K562 (cell line): Measurements from ENCODE around the gene PLXNB2. TPM values are rescaled to one million over a fixed set of nuclear protein-coding genes. Genes with fewer than 3 reads are reported as not detected.

Experiments used
- CCAR2 ChIP-seq: fragments of 200-400 bp; formaldehyde crosslinking; IDR thresholded peaks from 2 replicates; pipeline ENCODE4 v1.6.1; 2017; ENCODE audit warnings: mild to moderate bottlenecking, low read depth, low read length
- CEBPZ ChIP-seq: fragments of 150-350 bp; IDR thresholded peaks from 2 replicates; pipeline ENCODE4 v1.6.1; 2014; ENCODE audit warnings: low read depth, mild to moderate bottlenecking, low read length, borderline replicate concordance
- CTBP1 ChIP-seq: fragments of 450-650 bp; IDR thresholded peaks from 2 replicates; pipeline ENCODE4 v1.6.1; 2016; ENCODE audit warnings: borderline replicate concordance
- EP400 ChIP-seq: fragments of 450-650 bp; IDR thresholded peaks from 2 replicates; pipeline ENCODE4 v1.6.1; 2017; ENCODE audit warnings: antibody characterized with exemption, mild to moderate bottlenecking, moderate library complexity
- FOSL1 ChIP-seq: fragments of 200-800 bp; sonication (Bioruptor generic); conservative IDR thresholded peaks from 2 replicates; pipeline ENCODE4 v1.6.1; 2016; ENCODE audit warnings: missing genetic modification characterization, missing compliant biosample characterization
- MAZ ChIP-seq, 2 experiments: fragments of 450-650 bp in 1 of 2; sonication (generic) in 1 of 2; formaldehyde crosslinking; IDR thresholded peaks in 1 of 2; conservative IDR thresholded peaks in 1 of 2; 2 replicates each; pipeline versions ENCODE4 v1.4.0 to v1.5.0; 2020; ENCODE audit warnings: mild to moderate bottlenecking in 1 of 2, missing genetic modification reagents in 1 of 2
- MLX ChIP-seq, 2 experiments: fragments of 450-650 bp in 1 of 2; sonication (generic) in 1 of 2; formaldehyde crosslinking; conservative IDR thresholded peaks; 2 replicates each; pipeline versions ENCODE4 v1.4.0 to v1.8.1; 2020 to 2022; ENCODE audit warnings: mild to moderate bottlenecking in 1 of 2, missing genetic modification reagents in 1 of 2
- NBN ChIP-seq: fragments of 450-650 bp; IDR thresholded peaks from 2 replicates; pipeline ENCODE4 v1.6.1; 2016; ENCODE audit warnings: low read depth, mild to moderate bottlenecking
- NR2C1 ChIP-seq, 2 experiments: fragments of 450-650 bp; IDR thresholded peaks; 2 replicates each; pipeline ENCODE4 v1.6.1; 2017; ENCODE audit warnings: mild to moderate bottlenecking in 2 of 2, antibody characterized with exemption in 1 of 2, inconsistent platforms in 1 of 2, missing compliant biosample characterization in 1 of 2, missing genetic modification characterization in 1 of 2
- PHF8 ChIP-seq: fragments of 200-600 bp; sonication (generic); IDR thresholded peaks from 2 replicates; pipeline ENCODE4 v1.6.1; 2012; ENCODE audit warnings: mixed run types, mild to moderate bottlenecking, inconsistent platforms, low read length, moderate library complexity, borderline replicate concordance
- YY1 ChIP-seq, 3 experiments: IDR thresholded peaks; 2 replicates each; pipeline ENCODE4 v1.6.1; 2011; ENCODE audit warnings: low read length in 2 of 3, mild to moderate bottlenecking in 2 of 3, moderate library complexity in 2 of 3, borderline replicate concordance in 1 of 3, control low read depth in 1 of 3, low read depth in 1 of 3; ENCODE audit not compliant: insufficient read depth in 3 of 3, insufficient replicate concordance in 2 of 3, control insufficient read depth in 1 of 3, insufficient read length in 1 of 3; ENCODE audit errors: extremely low read depth in 1 of 3
- ZKSCAN1 ChIP-seq: fragments of 150-350 bp; IDR thresholded peaks from 2 replicates; pipeline ENCODE4 v1.6.1; 2016; ENCODE audit warnings: low read depth, low read length
- ZNF146 ChIP-seq: IDR thresholded peaks from one replicate; pipeline ENCODE4 v1.6.1; 2018; ENCODE audit warnings: missing compliant biosample characterization; ENCODE audit not compliant: unreplicated experiment
- ZNF197 ChIP-seq: fragments of 200-800 bp; sonication (Bioruptor generic); IDR thresholded peaks from 2 replicates; pipeline ENCODE4 v1.6.1; 2016; ENCODE audit warnings: low read depth, missing genetic modification characterization, missing compliant biosample characterization
- ZNF644 ChIP-seq: fragments of 200-800 bp; sonication (Bioruptor generic); IDR thresholded peaks from 2 replicates; pipeline ENCODE4 v1.6.1; 2016; ENCODE audit warnings: low read depth, missing genetic modification characterization, missing compliant biosample characterization
- polyA plus RNA-seq, 8 experiments: library from polyadenylated mRNA; depleted of rRNA in 4 of 8; stranded (reverse) in 5 of 8; unstranded in 3 of 8; fragments of >200 nt; fragmentation: Nextera tagmentation in 2 of 8; fragmentation: Illumina TruSeq in 1 of 8; extraction: Ambion mirVana in 2 of 8; extraction: Trizol in 1 of 8; gene quantifications; 2 replicates each; pipeline versions ENCODE4 v1.2.1 to v1.2.3, GENCODE V29; 2011 to 2014; ENCODE audit warnings: inconsistent platforms in 1 of 8, missing spikeins in 1 of 8
- total RNA-seq, 7 experiments: library from RNA; depleted of rRNA in 6 of 7; stranded (reverse); fragments of >200 nt in 6 of 7; fragmentation: Illumina TruSeq in 2 of 7; extraction: Trizol in 2 of 7; gene quantifications; 2 replicates each; pipeline versions ENCODE4 v1.2.1 to v1.2.3, GENCODE V29; 2011 to 2021; ENCODE audit warnings: low replicate concordance in 1 of 7
- TF ChIP-seq, protein P1 (sequence below): fragments of 250-450 bp; sonication (Bioruptor Pico); IDR thresholded peaks from 2 replicates; pipeline ENCODE4 v1.8.0; 2021; ENCODE audit warnings: moderate library complexity, mild to moderate bottlenecking, inconsistent platforms
- TF ChIP-seq, protein P2 (sequence below): conservative IDR thresholded peaks from 2 replicates; pipeline ENCODE4 v1.6.1; 2011; ENCODE audit warnings: low read depth, mild to moderate bottlenecking, low read length; ENCODE audit not compliant: control insufficient read depth

PLXNB2 gene
- total and polyA plus RNA-seq, 9 of the 15 experiments (the other 6 are each of a cell fraction or from before 2014, with no cell fraction given), result 0.15 to 45.1 (median 13.6) TPM

- TF ChIP-seq ZNF146 (CRISPR knock-in tag) (no peak), FOSL1 (no peak), ZNF197 (CRISPR knock-in tag) (no peak), MAZ (CRISPR knock-in tag; conservative IDR thresholded peaks at IDR 0.05 in 1 of 2, IDR thresholded peaks at IDR 0.05 in 1 of 2) (peak in 1 of 2 experiments; percentile 53; a peak in 2 of 4 replicates), CTBP1 (no peak), PHF8 (peak; percentile 75; the same call in 1 of the 2 replicates), CCAR2 (no peak), MLX (CRISPR knock-in tag; conservative IDR thresholded peaks at IDR 0.05) (no peak), NR2C1 (IDR thresholded peaks at IDR 0.05) (no peak), NR2C1 (tag; IDR thresholded peaks at IDR 0.05) (no peak), NBN (no peak), ZNF644 (tag) (no peak), ZKSCAN1 (no peak), CEBPZ (no peak), YY1 (IDR thresholded peaks at IDR 0.05; ENCODE audit: borderline replicate concordance in 1 of 3, control insufficient read depth in 1 of 3, extremely low read depth in 1 of 3, insufficient read depth in 3 of 3, insufficient read length in 1 of 3, insufficient replicate concordance in 2 of 3, low read depth in 1 of 3, low read length in 2 of 3) (peak; percentile 74 to 94 (median 93)), EP400 (peak; percentile 27; the same call in 1 of the 2 replicates)
- TF ChIP-seq, protein P1, sequence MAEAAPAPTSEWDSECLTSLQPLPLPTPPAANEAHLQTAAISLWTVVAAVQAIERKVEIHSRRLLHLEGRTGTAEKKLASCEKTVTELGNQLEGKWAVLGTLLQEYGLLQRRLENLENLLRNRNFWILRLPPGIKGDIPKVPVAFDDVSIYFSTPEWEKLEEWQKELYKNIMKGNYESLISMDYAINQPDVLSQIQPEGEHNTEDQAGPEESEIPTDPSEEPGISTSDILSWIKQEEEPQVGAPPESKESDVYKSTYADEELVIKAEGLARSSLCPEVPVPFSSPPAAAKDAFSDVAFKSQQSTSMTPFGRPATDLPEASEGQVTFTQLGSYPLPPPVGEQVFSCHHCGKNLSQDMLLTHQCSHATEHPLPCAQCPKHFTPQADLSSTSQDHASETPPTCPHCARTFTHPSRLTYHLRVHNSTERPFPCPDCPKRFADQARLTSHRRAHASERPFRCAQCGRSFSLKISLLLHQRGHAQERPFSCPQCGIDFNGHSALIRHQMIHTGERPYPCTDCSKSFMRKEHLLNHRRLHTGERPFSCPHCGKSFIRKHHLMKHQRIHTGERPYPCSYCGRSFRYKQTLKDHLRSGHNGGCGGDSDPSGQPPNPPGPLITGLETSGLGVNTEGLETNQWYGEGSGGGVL (CRISPR knock-in tag), result no peak
- TF ChIP-seq, protein P2, sequence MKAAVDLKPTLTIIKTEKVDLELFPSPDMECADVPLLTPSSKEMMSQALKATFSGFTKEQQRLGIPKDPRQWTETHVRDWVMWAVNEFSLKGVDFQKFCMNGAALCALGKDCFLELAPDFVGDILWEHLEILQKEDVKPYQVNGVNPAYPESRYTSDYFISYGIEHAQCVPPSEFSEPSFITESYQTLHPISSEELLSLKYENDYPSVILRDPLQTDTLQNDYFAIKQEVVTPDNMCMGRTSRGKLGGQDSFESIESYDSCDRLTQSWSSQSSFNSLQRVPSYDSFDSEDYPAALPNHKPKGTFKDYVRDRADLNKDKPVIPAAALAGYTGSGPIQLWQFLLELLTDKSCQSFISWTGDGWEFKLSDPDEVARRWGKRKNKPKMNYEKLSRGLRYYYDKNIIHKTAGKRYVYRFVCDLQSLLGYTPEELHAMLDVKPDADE, result peak; percentile 29; the same call in 1 of the 2 replicates
Measured at GRCh38 chr22:50342651-50343540, 35.5 kb upstream of the PLXNB2 start, which contains the start of gene PPP6R2 (continued).
